Panc1 (cell line): ENCODE results near the gene LYPD6B. TPM values are rescaled to one million over a fixed set of nuclear protein-coding genes. Genes with fewer than 3 reads are reported as not detected.

Experiments
- ATAC-seq: fragments of 200-7000 bp; cut with Tn5 transposase; 2 replicates; pipeline ENCODE4 v1.9.1; 2020; ENCODE audit warnings: mild to moderate bottlenecking, moderate library complexity
- BruUV-seq: library from RNA; stranded (reverse); fragments of 400-500 nt; replicated peaks from 2 replicates; lab custom pipeline; 2021; lab: Mats Ljungman, UMichigan
- CTCF ChIA-PET: fragments of 300-600 bp; sonication (Branson Sonifier 250); formaldehyde crosslinking; loops from one replicate; lab custom pipeline; 2022; ENCODE audit warnings: antibody characterized with exemption; lab: Charles Lee
- POLR2A ChIA-PET: fragments of 300-600 bp; sonication (Branson Sonifier 250); formaldehyde crosslinking; loops from one replicate; lab custom pipeline; 2022; ENCODE audit warnings: antibody characterized with exemption; lab: Charles Lee
- DNase-seq: peaks from one replicate; pipeline ENCODE4 v3.0.0-alpha.2; 2010; ENCODE audit warnings: low read depth, low spot score
- H3K27ac ChIP-seq: 2 replicates; pipeline ENCODE4 v1.5.1; 2011; ENCODE audit warnings: mild to moderate bottlenecking, low read length, inconsistent platforms
- H3K27me3 ChIP-seq: fragments of 200-500 bp; sonication (Bioruptor generic); 2 replicates; pipeline ENCODE4 v1.6.0; 2014; ENCODE audit warnings: low read length, inconsistent platforms; ENCODE audit not compliant: control insufficient read depth, insufficient read depth
- H3K36me3 ChIP-seq: fragments of 200-500 bp; sonication (Bioruptor generic); 2 replicates; pipeline ENCODE4 v1.5.1; 2014; ENCODE audit warnings: inconsistent platforms, mild to moderate bottlenecking, low read length, moderate library complexity; ENCODE audit not compliant: control insufficient read depth, insufficient read depth
- H3K4me1 ChIP-seq: 2 replicates; pipeline ENCODE4 v1.5.1; 2011; ENCODE audit warnings: inconsistent platforms, mild to moderate bottlenecking, low read length, moderate library complexity; ENCODE audit not compliant: control insufficient read depth, insufficient read depth
- H3K4me3 ChIP-seq, 2 experiments: 2 replicates each; pipeline ENCODE4 v1.5.1; 2011 to 2012; ENCODE audit warnings: low read depth in 2 of 2, low read length in 2 of 2, mild to moderate bottlenecking in 2 of 2, inconsistent platforms in 1 of 2, moderate library complexity in 1 of 2
- H3K9me3 ChIP-seq: fragments of 200-500 bp; sonication (Bioruptor generic); 2 replicates; pipeline ENCODE4 v1.5.1; 2014; ENCODE audit warnings: low read depth, mild to moderate bottlenecking, inconsistent platforms, low read length, moderate library complexity; ENCODE audit not compliant: control insufficient read depth, insufficient read depth
- CTCF ChIP-seq: fragments of 450-650 bp; IDR thresholded peaks from 2 replicates; pipeline ENCODE4 v1.5.1; 2017; ENCODE audit warnings: mild to moderate bottlenecking
- POLR2AphosphoS5 ChIP-seq: IDR thresholded peaks from 2 replicates; pipeline ENCODE4 v1.6.1; 2012; ENCODE audit warnings: mild to moderate bottlenecking, low read depth, low read length, moderate library complexity
- REST ChIP-seq, 2 experiments: IDR thresholded peaks; 2 replicates each; pipeline ENCODE4 v1.6.1; 2011 to 2012; ENCODE audit warnings: low read depth in 2 of 2, control low read depth in 1 of 2, low read length in 1 of 2, mild to moderate bottlenecking in 1 of 2, moderate library complexity in 1 of 2; ENCODE audit not compliant: insufficient read depth in 1 of 2
- SIN3A ChIP-seq: IDR thresholded peaks from 2 replicates; pipeline ENCODE4 v1.6.1; 2012; ENCODE audit warnings: low read depth, mild to moderate bottlenecking, low read length, moderate library complexity, borderline replicate concordance; ENCODE audit not compliant: insufficient read depth
- TCF7L2 ChIP-seq: IDR thresholded peaks from 2 replicates; pipeline ENCODE4 v1.6.1; 2011; ENCODE audit warnings: mild to moderate bottlenecking, low read depth, low read length, inconsistent platforms
- in situ Hi-C: cut with HindIII; loops from 2 replicates; pipeline ENCODE4 v1.10.0; 2016; ENCODE audit warnings: low sequenced_read_pairs, low pct_unique_long_range_greater_than_20kb
- intact Hi-C: fragments of 100-400 bp; cut with micrococcal nuclease; formaldehyde crosslinking; loops from one replicate; pipeline ENCODE4 v1.10.0; 2022; ENCODE audit not compliant: unreplicated experiment
- total RNA-seq: library from RNA; stranded (reverse); gene quantifications from one replicate; pipeline ENCODE4 v1.2.1, GENCODE V29; 2021; ENCODE audit not compliant: unreplicated experiment

Gene LYPD6B
- total RNA-seq, 1 experiment from 2014 or later, result 2.2 TPM

DNA sequence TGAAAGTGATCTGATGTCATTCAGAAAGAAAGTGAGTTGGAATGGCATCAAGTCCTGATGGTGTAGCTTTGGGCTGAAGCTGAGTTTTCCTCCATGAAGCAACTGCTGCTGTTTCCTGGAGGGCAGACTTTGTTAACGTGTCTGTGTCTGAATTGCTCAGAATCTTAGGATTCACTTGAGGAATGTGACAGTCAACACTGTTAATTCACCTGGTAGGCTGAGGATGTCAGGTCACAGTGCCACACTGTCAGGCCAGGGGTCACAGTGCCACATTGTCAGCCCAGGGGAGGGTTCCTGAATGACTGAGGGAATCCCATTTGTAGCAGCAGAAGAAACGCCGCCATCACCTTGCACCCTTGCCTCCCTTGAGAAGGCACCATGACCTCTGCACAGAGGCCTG lies 39.4 kb downstream of the LYPD6B start:
- POLR2A ChIA-PET, result no interaction called here
- Histone ChIP-seq H3K27me3 (no peaks in the 10 kb centered on the region), H3K9me3 (no peaks in the 10 kb centered on the region), H3K27ac (peak overlapping the region; percentile 24; the same call in 1 of the 2 replicates), H3K36me3 (no peaks in the 10 kb centered on the region), H3K4me3 (no peak overlapping the region), H3K4me1 (peaks cover 6% of the 10 kb centered on the region; the same call in 1 of the 2 replicates)
- BruUV-seq, result no TSS peak
- ATAC-seq (no peak), DNase-seq (no peak)
- intact Hi-C loops (no loop called here), in situ Hi-C loops (no loop called here)
- TF ChIP-seq CTCF (no peak), TCF7L2 (no peak), POLR2AphosphoS5 (no peak), SIN3A (no peak), REST (IDR thresholded peaks at IDR 0.05; ENCODE audit: insufficient read depth in 1 of 2, low read depth in 2 of 2, low read length in 1 of 2) (no peak)
- CTCF ChIA-PET, result no interaction called here

- in situ Hi-C loops, result no loop called here
- intact Hi-C loops, result no loop called here
- DNase-seq (no peak), ATAC-seq (no peak)
- BruUV-seq, result no TSS peak
- Histone ChIP-seq H3K27ac (no peak overlapping the region), H3K36me3 (no peaks in the 10 kb centered on the region), H3K9me3 (no peaks in the 10 kb centered on the region), H3K4me1 (peaks cover 6% of the 10 kb centered on the region; the same call in 1 of the 2 replicates), H3K27me3 (no peaks in the 10 kb centered on the region; the same call in 1 of the 2 replicates), H3K4me3 (no peak overlapping the region)
- ChIA-PET CTCF (no interaction called here), POLR2A (no interaction called here)
- no peak for TF ChIP-seq REST (IDR thresholded peaks at IDR 0.05; ENCODE audit: insufficient read depth in 1 of 2, low read depth in 2 of 2, low read length in 1 of 2)
- TF ChIP-seq CTCF, result no peak
- no peak for TF ChIP-seq POLR2AphosphoS5
- no peak for TF ChIP-seq SIN3A
- no peak for TF ChIP-seq TCF7L2
These were observed 41.6 kb downstream of the LYPD6B start for GRCh38 chr2:149080099-149080498.
